Measurements from ENCODE around the gene NT5C2.

NT5C2 gene

GRCh38 chr10:103103989-103104388 is 89.1 kb downstream of the NT5C2 start:
- Histone ChIP-seq H3K79me2 (ENCODE audit: insufficient read depth, low read length) (peaks cover 21% of the 10 kb centered on the region), H4K20me1 (ENCODE audit: insufficient read depth, low read length) (peaks cover 3% of the 10 kb centered on the region; the same call in 1 of the 2 replicates), H3K27ac (ENCODE audit: low read length) (0 out of 2 replicates have a peak overlapping the region, but pooled peaks have one; percentile 7), H3K4me2 (ENCODE audit: insufficient read depth, low read length) (no peak overlapping the region), H3K9me3 (ENCODE audit: insufficient read depth, low read length, severe bottlenecking) (no peaks in the 10 kb centered on the region), H2AFZ (ENCODE audit: low read depth, low read length) (no peak overlapping the region), H3K4me1 (ENCODE audit: insufficient read depth, low read length) (no peaks in the 10 kb centered on the region), H3K27me3 (ENCODE audit: insufficient read depth, low read length, poor library complexity) (no peaks in the 10 kb centered on the region), H3K4me3 (ENCODE audit: low read depth in 1 of 2, low read length in 2 of 2) (no peak overlapping the region), H3K36me3 (ENCODE audit: insufficient read depth, low read length) (peaks cover 75% of the 10 kb centered on the region), H3K9ac (ENCODE audit: low read depth, low read length) (no peak overlapping the region)
- ATAC-seq (ENCODE audit: insufficient read depth, low read depth), result no peak
- no peak for TF ChIP-seq EZH2 (IDR thresholded peaks at IDR 0.05; ENCODE audit: borderline replicate concordance, low read depth, low read length, severe bottlenecking)
- no peak for TF ChIP-seq CTCF (IDR thresholded peaks at IDR 0.05; ENCODE audit: borderline replicate concordance, extremely low read depth, low read length, poor library complexity, severe bottlenecking)
- DNase-seq, result no peak

GRCh38 chr10:103102195-103102594 is 90.9 kb downstream of the NT5C2 start:
- ATAC-seq (ENCODE audit: insufficient read depth, low read depth), result no peak
- no peak overlapping the region for H3K27ac ChIP-seq (ENCODE audit: low read length)
- H3K9ac ChIP-seq (ENCODE audit: low read depth, low read length), result no peak overlapping the region
- H2AFZ ChIP-seq (ENCODE audit: low read depth, low read length), result no peak overlapping the region
- H4K20me1 ChIP-seq (ENCODE audit: insufficient read depth, low read length), result peaks cover 3% of the 10 kb centered on the region; the same call in 1 of the 2 replicates
- H3K9me3 ChIP-seq (ENCODE audit: insufficient read depth, low read length, severe bottlenecking), result no peaks in the 10 kb centered on the region
- H3K36me3 ChIP-seq (ENCODE audit: insufficient read depth, low read length), result peaks cover 92% of the 10 kb centered on the region
- H3K79me2 ChIP-seq (ENCODE audit: insufficient read depth, low read length), result peaks cover 15% of the 10 kb centered on the region
- no peaks in the 10 kb centered on the region for H3K27me3 ChIP-seq (ENCODE audit: insufficient read depth, low read length, poor library complexity)
- no peak overlapping the region for H3K4me3 ChIP-seq (ENCODE audit: low read depth in 1 of 2, low read length in 2 of 2)
- H3K4me2 ChIP-seq (ENCODE audit: insufficient read depth, low read length), result no peak overlapping the region
- no peak for DNase-seq
- TF ChIP-seq EZH2 (IDR thresholded peaks at IDR 0.05; ENCODE audit: borderline replicate concordance, low read depth, low read length, severe bottlenecking) (no peak), CTCF (IDR thresholded peaks at IDR 0.05; ENCODE audit: borderline replicate concordance, extremely low read depth, low read length, poor library complexity, severe bottlenecking) (no peak)
- no peaks in the 10 kb centered on the region for H3K4me1 ChIP-seq (ENCODE audit: insufficient read depth, low read length)

- no peak for DNase-seq
- Histone ChIP-seq H4K20me1 (ENCODE audit: insufficient read depth, low read length) (no peaks in the 10 kb centered on the region), H3K27ac (ENCODE audit: low read length) (no peak overlapping the region), H3K4me3 (ENCODE audit: low read depth in 1 of 2, low read length in 2 of 2) (no peak overlapping the region), H3K9me3 (ENCODE audit: insufficient read depth, low read length, severe bottlenecking) (no peaks in the 10 kb centered on the region), H2AFZ (ENCODE audit: low read depth, low read length) (no peak overlapping the region), H3K27me3 (ENCODE audit: insufficient read depth, low read length, poor library complexity) (no peaks in the 10 kb centered on the region), H3K79me2 (ENCODE audit: insufficient read depth, low read length) (peaks cover 1% of the 10 kb centered on the region), H3K9ac (ENCODE audit: low read depth, low read length) (no peak overlapping the region), H3K4me2 (ENCODE audit: insufficient read depth, low read length) (no peak overlapping the region), H3K4me1 (ENCODE audit: insufficient read depth, low read length) (no peaks in the 10 kb centered on the region), H3K36me3 (ENCODE audit: insufficient read depth, low read length) (peaks cover 91% of the 10 kb centered on the region)
- ATAC-seq (ENCODE audit: insufficient read depth, low read depth), result no peak
- TF ChIP-seq EZH2 (IDR thresholded peaks at IDR 0.05; ENCODE audit: borderline replicate concordance, low read depth, low read length, severe bottlenecking), result no peak
- no peak for TF ChIP-seq CTCF (IDR thresholded peaks at IDR 0.05; ENCODE audit: borderline replicate concordance, extremely low read depth, low read length, poor library complexity, severe bottlenecking)
These were observed 92.5 kb downstream of the NT5C2 start for GRCh38 chr10:103100620-103101019.

- ATAC-seq (ENCODE audit: insufficient read depth, low read depth) (no peak), DNase-seq (no peak)
- TF ChIP-seq EZH2 (IDR thresholded peaks at IDR 0.05; ENCODE audit: borderline replicate concordance, low read depth, low read length, severe bottlenecking), result no peak
- no peak for TF ChIP-seq CTCF (IDR thresholded peaks at IDR 0.05; ENCODE audit: borderline replicate concordance, extremely low read depth, low read length, poor library complexity, severe bottlenecking)
- Histone ChIP-seq H3K9me3 (ENCODE audit: insufficient read depth, low read length, severe bottlenecking) (no peaks in the 10 kb centered on the region), H3K36me3 (ENCODE audit: insufficient read depth, low read length) (peaks cover 92% of the 10 kb centered on the region), H3K27ac (ENCODE audit: low read length) (no peak overlapping the region), H3K79me2 (ENCODE audit: insufficient read depth, low read length) (no peaks in the 10 kb centered on the region), H2AFZ (ENCODE audit: low read depth, low read length) (no peak overlapping the region), H4K20me1 (ENCODE audit: insufficient read depth, low read length) (no peaks in the 10 kb centered on the region), H3K9ac (ENCODE audit: low read depth, low read length) (no peak overlapping the region), H3K4me2 (ENCODE audit: insufficient read depth, low read length) (no peak overlapping the region), H3K4me1 (ENCODE audit: insufficient read depth, low read length) (no peaks in the 10 kb centered on the region), H3K27me3 (ENCODE audit: insufficient read depth, low read length, poor library complexity) (no peaks in the 10 kb centered on the region), H3K4me3 (ENCODE audit: low read depth in 1 of 2, low read length in 2 of 2) (no peak overlapping the region)
These were observed 94.8 kb downstream of the NT5C2 start for GRCh38 chr10:103098240-103098639.

All from DND-41 (cell line).